Esophagus squamous epithelium (tissue), 4 donors: ENCODE measurements around the gene DOK3.

Source experiments
- POLR2A ChIP-seq, 4 donors: fragments of 450-650 bp; IDR thresholded peaks; one replicate each; pipeline ENCODE4 v1.6.1; 2017; ENCODE audit warnings: antibody characterized with exemption in 4 of 4, mild to moderate bottlenecking in 4 of 4, moderate library complexity in 3 of 4
- TF ChIP-seq, protein P1 (sequence below), 6 experiments: fragments of 450-650 bp in 4 of 6; fragments of 200-600 bp in 2 of 6; sonication (generic) in 2 of 6; IDR thresholded peaks; one replicate each; pipeline ENCODE4 v1.5.1; 2016 to 2019; ENCODE audit warnings: antibody characterized with exemption in 6 of 6, mild to moderate bottlenecking in 4 of 6, moderate library complexity in 4 of 6

DNA sequence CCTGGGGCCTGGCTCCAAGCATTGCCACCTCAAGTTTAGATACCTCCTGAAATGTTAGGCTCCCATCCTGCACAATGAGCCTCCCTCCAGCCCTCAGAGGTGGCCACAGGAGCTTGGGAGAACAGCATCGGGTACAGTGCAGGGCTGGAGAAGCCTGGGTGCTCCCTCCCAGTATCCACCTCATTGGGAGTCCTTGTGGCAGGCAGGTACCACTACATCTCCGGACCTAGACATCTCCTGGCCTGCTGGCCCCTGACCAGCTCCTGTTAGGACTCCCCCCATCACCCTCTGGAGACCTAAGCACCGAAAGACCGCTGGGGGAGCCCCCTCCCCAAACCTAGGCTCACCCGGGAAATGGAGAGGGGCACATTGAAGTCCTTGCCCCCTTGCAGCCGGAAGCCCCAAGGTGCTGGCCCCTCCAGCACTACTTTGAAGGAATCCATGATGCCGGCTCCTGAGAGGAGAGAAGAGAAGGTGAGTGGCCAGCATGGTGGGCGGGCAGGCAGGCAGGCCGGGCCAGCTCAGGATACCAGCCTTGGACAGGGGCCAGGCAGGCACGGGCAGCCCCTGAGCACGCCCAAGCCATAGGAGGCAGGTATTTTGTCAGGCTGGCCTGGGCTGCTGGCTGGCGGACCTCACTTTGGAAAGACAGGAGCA lies 13.4 kb downstream of the DOK3 start:
- TF ChIP-seq, protein P1, sequence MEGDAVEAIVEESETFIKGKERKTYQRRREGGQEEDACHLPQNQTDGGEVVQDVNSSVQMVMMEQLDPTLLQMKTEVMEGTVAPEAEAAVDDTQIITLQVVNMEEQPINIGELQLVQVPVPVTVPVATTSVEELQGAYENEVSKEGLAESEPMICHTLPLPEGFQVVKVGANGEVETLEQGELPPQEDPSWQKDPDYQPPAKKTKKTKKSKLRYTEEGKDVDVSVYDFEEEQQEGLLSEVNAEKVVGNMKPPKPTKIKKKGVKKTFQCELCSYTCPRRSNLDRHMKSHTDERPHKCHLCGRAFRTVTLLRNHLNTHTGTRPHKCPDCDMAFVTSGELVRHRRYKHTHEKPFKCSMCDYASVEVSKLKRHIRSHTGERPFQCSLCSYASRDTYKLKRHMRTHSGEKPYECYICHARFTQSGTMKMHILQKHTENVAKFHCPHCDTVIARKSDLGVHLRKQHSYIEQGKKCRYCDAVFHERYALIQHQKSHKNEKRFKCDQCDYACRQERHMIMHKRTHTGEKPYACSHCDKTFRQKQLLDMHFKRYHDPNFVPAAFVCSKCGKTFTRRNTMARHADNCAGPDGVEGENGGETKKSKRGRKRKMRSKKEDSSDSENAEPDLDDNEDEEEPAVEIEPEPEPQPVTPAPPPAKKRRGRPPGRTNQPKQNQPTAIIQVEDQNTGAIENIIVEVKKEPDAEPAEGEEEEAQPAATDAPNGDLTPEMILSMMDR (IDR thresholded peaks at IDR 0.05): peak in 4 of 6 experiments; percentile 27 to 47 (median 29)
- no peak for TF ChIP-seq POLR2A (IDR thresholded peaks at IDR 0.05)
